H1 (cell line): Measurements from ENCODE around the gene PTBP3.

Experiments
- BRCA1 ChIP-seq: IDR thresholded peaks from 2 replicates; pipeline ENCODE4 v1.6.1; 2012; ENCODE audit warnings: low read depth, low read length, improper control_type of control experiment
- CBX5 ChIP-seq: fragments of 300-800, 300-1000 bp; sonication (generic); IDR thresholded peaks from 2 replicates; pipeline ENCODE4 v1.7.1; 2016; ENCODE audit warnings: antibody characterized with exemption, low read length, low read depth
- CTCF ChIP-seq, 3 experiments: IDR thresholded peaks; 1 replicate in 2 of 3; 2 replicates in 1 of 3; pipeline versions ENCODE4 v1.5.1 to v1.6.1; 2011; ENCODE audit warnings: low read length in 3 of 3, mild to moderate bottlenecking in 3 of 3, inconsistent platforms in 2 of 3, low read depth in 1 of 3, moderate library complexity in 1 of 3; ENCODE audit not compliant: insufficient read depth in 1 of 3; ENCODE audit errors: control extremely low read depth in 1 of 3
- EZH2 ChIP-seq: fragments of 200-600 bp; sonication (generic); IDR thresholded peaks from 2 replicates; pipeline ENCODE4 v1.7.1; 2012; ENCODE audit warnings: low read depth, mild to moderate bottlenecking, moderate library complexity, low read length, inconsistent platforms; ENCODE audit not compliant: severe bottlenecking
- GABPA ChIP-seq: IDR thresholded peaks from 2 replicates; pipeline ENCODE4 v1.6.1; 2011; ENCODE audit warnings: mild to moderate bottlenecking, low read length, moderate library complexity, borderline replicate concordance; ENCODE audit not compliant: insufficient read depth
- HDAC6 ChIP-seq: IDR thresholded peaks from one replicate; pipeline ENCODE4 v1.7.1; 2012; ENCODE audit warnings: low read depth, mild to moderate bottlenecking, inconsistent platforms, low read length, moderate library complexity
- JUN ChIP-seq: IDR thresholded peaks from 2 replicates; pipeline ENCODE4 v1.6.1; 2011; ENCODE audit warnings: low read depth, mild to moderate bottlenecking, improper control_type of control experiment, low read length
- SP1 ChIP-seq: IDR thresholded peaks from 2 replicates; pipeline ENCODE4 v1.6.1; 2011; ENCODE audit warnings: low read depth, low read length

- TF ChIP-seq GABPA (no peak), CTCF (IDR thresholded peaks at IDR 0.05; ENCODE audit: control extremely low read depth in 1 of 3, insufficient read depth in 1 of 3, low read depth in 1 of 3, low read length in 3 of 3) (no peak), BRCA1 (no peak), JUN (no peak), SP1 (no peak), CBX5 (no peak), EZH2 (no peak), HDAC6 (no peak)
Observed at GRCh38 chr9:112308588-112308987, 24.8 kb downstream of the PTBP3 start.
